Measurements from ENCODE around the gene CCER1.
"Not testable (repeated sequence)": the region's sequence is repeated elsewhere in the genome, so short reads cannot be mapped to it uniquely, and the experiment has no call there.

CCER1 gene, protein sequence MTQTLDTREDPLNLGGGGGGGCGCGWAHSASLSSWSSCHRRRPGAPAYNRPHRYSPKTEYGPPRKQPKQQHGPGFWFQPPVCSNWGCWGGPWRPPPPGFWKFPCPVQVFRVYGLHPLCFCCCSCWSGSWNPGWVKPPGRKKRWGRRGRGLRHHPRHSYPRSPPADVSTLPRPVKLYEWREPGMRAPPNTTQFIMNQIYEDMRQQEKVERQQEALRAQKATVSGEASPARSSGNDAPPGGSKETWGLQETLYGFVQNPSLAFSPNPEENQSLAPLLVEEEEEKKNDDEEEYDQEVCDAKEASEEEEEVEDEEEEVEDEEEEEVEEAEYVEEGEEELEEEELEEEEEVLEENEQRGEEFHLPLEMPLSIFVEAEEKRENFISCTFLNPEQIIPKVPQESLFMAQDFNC

DNA sequence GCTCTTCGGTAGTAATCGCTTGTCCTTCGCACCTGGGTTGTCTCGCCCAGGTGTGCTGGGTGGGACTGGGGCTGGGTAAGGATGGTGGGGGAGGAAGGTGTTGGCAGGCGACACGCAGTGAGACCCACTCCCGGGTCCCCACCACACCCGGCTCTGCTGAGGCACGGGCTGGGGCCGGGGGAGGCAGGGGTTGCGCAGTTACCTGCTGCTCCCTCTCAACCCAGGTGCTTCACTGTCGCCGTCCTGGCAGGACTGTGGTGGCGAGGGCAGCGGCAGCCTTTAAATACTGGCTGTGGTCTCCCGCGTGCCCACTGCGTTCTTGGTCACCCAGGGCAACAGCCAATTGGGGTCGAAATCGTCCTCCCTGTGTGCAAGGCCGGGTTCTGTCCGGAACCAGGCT, at the start of gene CCER1:
Gene CCER1 (minus strand): TSS at position 256 of the 400 bp plus-strand sequence. CDS start 434 bp downstream, outside the sequence.
- peak; percentile 21 for DNase-seq (ENCODE audit: low spot score)

DNA sequence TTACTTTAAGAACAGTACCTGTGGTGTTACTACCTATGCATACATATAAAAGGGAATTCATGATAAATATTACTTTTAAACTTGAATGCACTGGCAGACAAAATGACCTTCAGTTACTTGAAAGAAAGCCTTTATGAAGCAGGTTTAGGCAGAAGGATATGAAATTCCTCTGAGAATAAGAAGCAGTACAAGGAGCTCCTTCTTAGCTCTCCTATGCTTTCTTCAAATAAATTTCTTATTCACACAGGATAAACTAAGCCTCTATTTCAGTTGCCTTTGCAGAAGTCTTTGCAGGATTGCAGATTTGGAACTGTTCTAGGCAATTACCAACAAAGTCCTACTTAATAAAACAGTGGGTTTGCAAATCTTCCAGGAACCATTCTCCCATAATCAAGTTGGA, 48.8 kb upstream of the CCER1 start:
- no peak for DNase-seq (ENCODE audit: low spot score)

- DNase-seq (ENCODE audit: low spot score): no peak
Measured at GRCh38 chr12:91001306-91001705, 46.3 kb upstream of the CCER1 start.

- no peak for DNase-seq (ENCODE audit: low spot score)
Measured at GRCh38 chr12:90999966-91000365, 45.0 kb upstream of the CCER1 start.

DNA sequence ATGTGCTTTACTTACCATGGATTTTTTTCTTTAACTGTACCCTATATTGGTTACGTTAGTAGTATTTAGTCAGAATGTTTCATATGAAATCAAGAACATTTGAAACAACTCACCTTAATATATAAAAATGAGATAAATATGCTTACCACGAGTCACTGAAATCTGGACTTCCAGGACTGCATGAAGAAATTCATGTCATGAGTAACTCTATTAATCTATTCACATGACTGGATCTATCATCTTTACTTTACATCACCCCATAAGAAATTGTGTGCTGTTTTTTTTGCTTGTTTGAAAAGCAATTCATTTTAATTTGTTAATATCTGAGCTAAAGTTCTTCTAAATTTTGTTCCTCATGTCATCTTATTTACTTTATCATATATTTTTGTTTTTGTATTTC, 44.6 kb upstream of the CCER1 start:
- DNase-seq (ENCODE audit: low spot score): no peak

- no peak for DNase-seq (ENCODE audit: low spot score)
Measured at GRCh38 chr12:90995010-90995409, 40.0 kb upstream of the CCER1 start.

DNA sequence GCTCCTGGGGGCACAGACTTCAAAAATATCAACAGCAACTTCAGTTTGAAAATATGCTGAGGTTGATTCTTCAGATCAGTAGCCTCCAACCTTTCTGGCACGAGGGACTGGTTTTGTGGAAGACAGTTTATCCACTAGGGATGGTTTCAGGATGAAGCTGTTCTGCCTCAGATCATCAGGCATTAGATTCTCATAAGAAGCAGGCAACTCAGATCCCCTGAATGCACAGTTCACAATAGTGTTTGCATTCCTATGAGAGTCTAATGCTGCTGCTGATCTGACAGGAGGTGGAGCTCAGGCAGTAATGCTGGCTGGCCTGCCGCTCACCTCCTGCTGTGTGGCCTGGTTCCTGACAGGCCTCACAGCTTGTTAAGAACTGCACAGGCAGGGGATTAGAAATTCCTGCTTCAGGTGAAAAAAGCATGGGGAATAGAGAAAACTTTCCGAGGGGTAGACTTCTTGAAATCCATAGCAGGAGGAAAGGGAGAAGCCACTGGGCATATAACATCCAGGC, 37.0 kb upstream of the CCER1 start:
- DNase-seq (ENCODE audit: low spot score): no peak

DNA sequence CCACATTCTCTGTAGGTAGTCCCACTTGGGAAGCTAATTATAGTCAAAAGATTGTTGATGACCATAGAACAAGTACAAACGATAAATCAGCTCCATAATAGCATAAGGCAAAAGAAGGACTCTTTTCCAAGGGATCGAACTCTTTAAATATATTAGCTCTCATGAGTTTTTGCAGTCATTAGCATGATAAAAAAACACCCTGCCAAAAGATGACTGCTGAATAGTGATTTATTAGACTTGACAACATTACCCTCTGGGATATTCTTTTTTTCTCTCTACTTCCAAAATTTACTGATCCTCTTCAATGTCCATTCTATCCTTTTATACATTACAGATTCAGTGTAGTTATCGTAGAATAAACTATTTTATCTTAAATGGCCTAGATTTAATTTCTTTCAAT, 35.6 kb upstream of the CCER1 start:
- no peak for DNase-seq (ENCODE audit: low spot score)

DNA sequence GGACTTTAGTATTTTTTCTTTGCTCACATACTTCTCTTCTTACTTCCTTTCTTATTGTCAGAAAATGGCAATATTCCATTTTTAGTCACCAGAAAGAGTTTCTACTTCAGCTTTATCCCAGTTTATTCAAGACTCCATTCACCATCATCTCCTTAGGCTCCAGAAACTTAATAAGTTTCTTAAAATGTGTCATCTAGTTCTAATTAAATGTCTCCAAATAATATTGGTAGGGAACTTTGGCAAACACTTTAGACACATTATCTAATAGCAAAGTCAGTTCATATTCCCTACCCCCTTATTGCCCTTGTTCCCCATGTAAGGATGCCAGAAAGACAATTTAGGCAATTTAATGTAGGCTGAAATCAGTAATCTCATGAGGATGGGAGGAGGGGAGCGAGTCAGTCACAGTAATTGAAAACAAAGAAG, 34.7 kb upstream of the CCER1 start:
- DNase-seq (ENCODE audit: low spot score): no peak

- DNase-seq (ENCODE audit: low spot score): no peak
Measured at GRCh38 chr12:90987520-90987919, 32.5 kb upstream of the CCER1 start.

GRCh38 chr12:90987101-90987500, 32.1 kb upstream of the CCER1 start:
- DNase-seq (ENCODE audit: low spot score): no peak

GRCh38 chr12:90985331-90985730, 30.4 kb upstream of the CCER1 start:
- DNase-seq (ENCODE audit: low spot score): not testable (repeated sequence)

GRCh38 chr12:90984114-90984513, 29.1 kb upstream of the CCER1 start:
- no peak for DNase-seq (ENCODE audit: low spot score)

- no peak for DNase-seq (ENCODE audit: low spot score)
Measured at GRCh38 chr12:90982170-90982569, 27.2 kb upstream of the CCER1 start.

DNA sequence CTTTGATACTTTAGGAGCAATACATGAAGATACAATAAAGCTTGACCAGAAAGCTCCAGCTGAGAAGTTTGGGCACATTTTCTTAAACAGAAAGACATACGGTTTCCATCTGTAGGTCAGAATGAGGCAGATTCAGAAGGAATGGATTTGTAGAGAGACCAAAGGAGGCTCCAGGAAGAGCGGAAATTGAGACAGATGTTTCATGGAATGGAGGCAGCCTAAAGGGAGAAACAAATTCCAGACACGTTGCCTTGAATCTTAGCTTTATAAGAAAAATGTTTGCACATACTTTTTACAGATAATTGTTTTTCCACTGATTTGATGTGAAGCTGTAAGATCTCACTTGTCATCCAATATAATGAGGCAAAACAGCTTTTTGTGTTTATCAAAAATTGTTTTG, 25.0 kb upstream of the CCER1 start:
- DNase-seq (ENCODE audit: low spot score): no peak

GRCh38 chr12:90979019-90979418, 24.0 kb upstream of the CCER1 start:
- no peak for DNase-seq (ENCODE audit: low spot score)

- DNase-seq (ENCODE audit: low spot score): peak; percentile 58
Measured at GRCh38 chr12:90978117-90978770, 23.3 kb upstream of the CCER1 start.

GRCh38 chr12:90977224-90977623, 22.2 kb upstream of the CCER1 start:
- DNase-seq (ENCODE audit: low spot score): no peak

GRCh38 chr12:90974286-90974685, 19.3 kb upstream of the CCER1 start:
- DNase-seq (ENCODE audit: low spot score): no peak

DNA sequence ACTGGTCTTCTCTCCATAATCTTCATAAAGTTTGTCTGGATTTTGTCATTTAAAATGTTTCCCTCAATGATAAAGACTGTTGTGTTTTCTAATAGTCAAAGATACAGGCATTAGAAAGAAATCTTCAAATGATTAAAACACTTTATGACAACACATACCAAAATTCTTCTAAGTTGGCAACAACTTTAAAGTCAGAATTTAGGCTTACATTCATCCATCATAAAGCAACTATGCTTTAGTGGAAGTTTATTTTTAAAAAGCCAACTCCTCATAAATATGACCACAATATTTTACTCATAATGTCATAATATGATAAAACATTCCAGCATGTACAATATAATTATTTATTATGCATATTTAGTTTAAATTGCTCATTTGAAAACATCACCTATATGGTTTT, 17.2 kb upstream of the CCER1 start:
- no peak for DNase-seq (ENCODE audit: low spot score)

GRCh38 chr12:90970911-90971310, 15.9 kb upstream of the CCER1 start:
- no peak for DNase-seq (ENCODE audit: low spot score)

DNA sequence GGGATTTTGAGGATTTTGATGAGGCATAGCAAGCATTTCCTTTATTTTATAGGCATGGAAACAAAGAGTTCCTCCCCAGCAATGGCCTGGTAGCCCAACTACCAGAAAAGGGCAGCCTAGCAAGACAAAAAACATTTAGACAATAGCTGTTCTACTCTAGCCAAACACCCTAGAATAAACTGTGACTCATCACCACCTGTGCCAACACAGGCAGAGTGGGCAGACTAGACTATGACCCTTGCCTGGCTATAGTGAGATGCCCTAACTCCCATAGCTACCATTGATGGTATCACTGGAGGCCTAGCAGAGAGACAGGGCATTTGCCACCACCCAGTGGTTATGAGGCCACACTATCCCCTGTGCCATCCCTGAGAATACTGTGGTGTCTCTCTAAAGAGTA, 15.5 kb upstream of the CCER1 start:
- DNase-seq (ENCODE audit: low spot score): no peak

DNA sequence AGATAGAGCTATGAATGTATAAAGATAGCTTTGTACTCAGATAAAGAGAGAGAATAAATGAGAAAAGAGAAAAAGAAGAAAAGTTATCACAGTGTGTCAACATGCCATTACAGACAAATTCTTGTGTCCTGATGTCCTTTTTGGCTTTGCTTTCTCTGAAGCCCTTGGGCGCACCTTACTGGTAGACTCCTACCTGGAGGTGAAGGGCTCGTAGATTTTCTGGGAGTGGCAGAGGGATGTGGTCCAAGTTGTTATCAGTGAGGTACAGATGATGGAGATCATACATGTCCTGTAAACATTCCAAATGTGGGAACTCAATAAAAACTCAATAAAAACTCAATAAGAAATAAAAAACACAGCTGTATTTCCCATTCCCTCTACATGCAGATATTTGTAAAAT, 14.9 kb upstream of the CCER1 start:
- no peak for DNase-seq (ENCODE audit: low spot score)
